Naive thymus-derived CD8-positive, alpha-beta T cell (primary cell): ENCODE data around the gene DDX39B. TPM values are rescaled to one million over a fixed set of nuclear protein-coding genes. Genes with fewer than 3 reads are reported as not detected.
"Not testable (repeated sequence)": the region's sequence is repeated elsewhere in the genome, so short reads cannot be mapped to it uniquely, and the experiment has no call there.

Experiments used
- ATAC-seq, 2 donors: fragments of 150-1000 bp; cut with Tn5 transposase in 1 of 2; sonication (Bioruptor Pico), chemical (Tn5 transposase) in 1 of 2; 1 replicate in 1 of 2; 2 replicates in 1 of 2; pipeline ENCODE4 v1.10.0; 2021; ENCODE audit warnings: mild to moderate bottlenecking in 2 of 2, moderate library complexity in 2 of 2
- POLR2A ChIA-PET: fragments of 350-600 bp; sonication (Branson Sonifier 250); formaldehyde crosslinking; loops from one replicate; lab custom pipeline; 2021; ENCODE audit warnings: antibody characterized with exemption; lab: Charles Lee
- DNase-seq, 10 donors: peaks; one replicate each; pipeline versions ENCODE4 v3.0.0 to v3.0.0-alpha.2; 2020 to 2022
- H3K27ac Mint-ChIP-seq, 10 donors: one replicate each; pipeline ENCODE4 v1.8.0; 2020 to 2022; ENCODE audit warnings: mild to moderate bottlenecking in 10 of 10, mixed read lengths in 10 of 10, moderate library complexity in 4 of 10, inconsistent platforms in 1 of 10
- H3K27me3 Mint-ChIP-seq, 5 donors: one replicate each; pipeline ENCODE4 v1.8.0; 2021 to 2022; ENCODE audit warnings: mixed read lengths in 5 of 5
- H3K36me3 Mint-ChIP-seq, 3 donors: one replicate each; pipeline ENCODE4 v1.8.0; 2020 to 2022; ENCODE audit warnings: mixed read lengths in 3 of 3, mild to moderate bottlenecking in 2 of 3, inconsistent platforms in 1 of 3
- H3K4me1 Mint-ChIP-seq, 4 donors: one replicate each; pipeline ENCODE4 v1.8.0; 2021 to 2022; ENCODE audit warnings: mixed read lengths in 4 of 4
- H3K4me3 Mint-ChIP-seq, 10 donors: one replicate each; pipeline ENCODE4 v1.8.0; 2020 to 2022; ENCODE audit warnings: mild to moderate bottlenecking in 10 of 10, mixed read lengths in 10 of 10, moderate library complexity in 6 of 10, inconsistent platforms in 1 of 10
- H3K9me3 Mint-ChIP-seq, 9 donors: one replicate each; pipeline ENCODE4 v1.8.0; 2020 to 2022; ENCODE audit warnings: mixed read lengths in 9 of 9, mild to moderate bottlenecking in 3 of 9, inconsistent platforms in 1 of 9, moderate library complexity in 1 of 9
- polyA plus RNA-seq, 3 donors: library from polyadenylated mRNA; unstranded; fragments of 300-500 nt; fragmentation: Illumina TruSeq; gene quantifications; one replicate each; pipeline ENCODE4 v1.2.3, GENCODE V29; 2021
- total RNA-seq, 8 experiments: library from RNA in 2 of 8; stranded (reverse) in 2 of 8; gene quantifications; one replicate each; pipeline ENCODE4 v1.2.3 and lab custom pipeline; 2021 to 2026

The DDX39B gene
- total and polyA plus RNA-seq, 5 experiments from 2014 or later, result 53.6 to 768 (median 104) TPM

DNA sequence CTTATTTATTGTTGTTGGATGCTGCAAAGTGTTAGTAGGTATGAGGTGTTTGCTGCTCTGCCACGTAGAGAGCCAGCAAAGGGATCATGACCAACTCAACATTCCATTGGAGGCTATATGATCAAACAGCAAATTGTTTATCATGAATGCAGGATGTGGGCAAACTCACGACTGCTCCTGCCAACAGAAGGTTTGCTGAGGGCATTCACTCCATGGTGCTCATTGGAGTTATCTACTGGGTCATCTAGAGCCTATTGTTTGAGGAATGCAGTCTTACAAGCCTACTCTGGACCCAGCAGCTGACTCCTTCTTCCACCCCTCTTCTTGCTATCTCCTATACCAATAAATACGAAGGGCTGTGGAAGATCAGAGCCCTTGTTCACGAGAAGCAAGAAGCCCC is 31.8 kb downstream of the DDX39B start:
- ATAC-seq (no peak), DNase-seq (no peak)
- H3K27me3 Mint-ChIP-seq, result peaks cover 0 to under 1% (median 0%) of the 10 kb centered on the region in 5 donors
- peaks cover 1 to 7% (median 6%) of the 10 kb centered on the region in 4 donors for H3K4me1 Mint-ChIP-seq
- peak overlapping the region in 1 of 10 donors; percentile 48 for H3K27ac Mint-ChIP-seq
- peaks cover 0 to 49% (median 9%) of the 10 kb centered on the region in 3 donors for H3K36me3 Mint-ChIP-seq
- H3K4me3 Mint-ChIP-seq, result no peak overlapping the region
- H3K9me3 Mint-ChIP-seq, result no peaks in the 10 kb centered on the region
- POLR2A ChIA-PET, result no interaction called here

DNA sequence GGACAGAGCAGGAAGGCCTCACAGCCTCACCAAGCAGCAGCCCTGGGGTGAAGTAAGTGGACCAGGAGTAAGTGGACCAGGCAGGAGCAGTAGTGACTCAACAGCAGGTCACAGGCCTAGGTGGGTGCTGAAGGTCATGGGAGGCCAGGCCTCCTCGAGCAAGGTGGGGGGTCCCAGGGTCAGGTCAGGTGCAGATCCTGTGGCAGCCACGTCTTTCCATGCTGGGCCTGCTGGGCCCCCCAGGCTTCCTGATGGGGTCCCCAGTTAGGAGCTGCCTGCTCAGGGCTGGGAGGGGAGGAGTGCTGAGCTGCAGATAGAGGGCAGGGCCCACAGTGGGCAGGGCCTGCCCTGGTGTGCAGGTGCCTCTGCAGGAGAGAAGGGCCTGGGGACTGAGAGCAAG is 32.8 kb downstream of the DDX39B start:
- H3K4me1 Mint-ChIP-seq, H3K9me3 Mint-ChIP-seq, ATAC-seq, DNase-seq, H3K4me3 Mint-ChIP-seq, POLR2A ChIA-PET, H3K27me3 Mint-ChIP-seq: not testable (repeated sequence)
- H3K27ac Mint-ChIP-seq, result peak overlapping the region in 3 of 10 donors; percentile 29 to 88 (median 62)
- H3K36me3 Mint-ChIP-seq, result peaks cover 0 to 49% (median 9%) of the 10 kb centered on the region in 3 donors

DNA sequence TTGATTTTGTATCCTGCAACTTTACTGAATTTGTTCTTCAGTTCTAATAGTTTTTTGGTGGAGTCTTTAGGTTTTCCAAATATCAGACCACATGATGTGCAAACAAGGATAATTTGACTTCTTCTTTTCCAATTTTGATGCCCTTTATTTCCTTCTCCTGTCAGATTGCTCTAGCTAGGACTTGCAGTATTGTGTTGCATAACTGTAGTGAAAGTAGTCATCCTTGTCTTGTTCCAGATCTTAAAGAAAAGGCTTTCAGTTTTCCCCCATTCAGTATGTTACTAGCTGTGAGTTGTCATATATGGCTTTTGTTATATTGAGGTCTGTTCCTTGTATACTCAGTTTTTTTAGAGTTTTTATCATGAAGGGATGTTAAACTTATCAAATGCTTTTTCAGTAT is 39.2 kb downstream of the DDX39B start:
- peaks cover 32 to 56% (median 52%) of the 10 kb centered on the region in 4 donors for H3K4me1 Mint-ChIP-seq
- H3K36me3 Mint-ChIP-seq, result peaks cover 0 to 21% (median 7%) of the 10 kb centered on the region in 3 donors
- POLR2A ChIA-PET, result no interaction called here
- no peaks in the 10 kb centered on the region for H3K27me3 Mint-ChIP-seq
- no peak for DNase-seq
- H3K27ac Mint-ChIP-seq, result peak overlapping the region in 2 of 10 donors; percentile 40 to 63
- H3K4me3 Mint-ChIP-seq, result no peak overlapping the region
- ATAC-seq, result no peak
- no peaks in the 10 kb centered on the region for H3K9me3 Mint-ChIP-seq

DNA sequence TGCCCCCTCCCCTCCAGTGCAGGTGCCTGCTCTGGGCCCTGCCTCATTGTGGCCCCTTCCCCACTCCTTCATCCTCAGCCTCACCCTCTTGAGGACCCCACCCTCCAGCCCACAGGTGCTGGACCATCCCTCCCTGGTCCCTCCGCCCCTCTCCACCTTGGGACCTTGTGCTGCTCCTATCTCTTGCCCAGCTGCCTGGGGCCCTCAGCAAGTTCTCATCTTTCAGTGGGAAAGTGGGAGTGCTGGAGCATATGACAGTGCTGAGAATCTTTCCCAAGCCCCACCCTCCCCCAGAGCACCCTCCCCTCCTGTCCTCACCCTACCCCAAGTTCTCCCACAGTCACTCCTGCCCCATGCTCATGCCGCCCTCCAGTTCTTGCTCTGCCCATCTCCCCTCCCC is 42.2 kb downstream of the DDX39B start:
- H3K9me3 Mint-ChIP-seq, H3K36me3 Mint-ChIP-seq, ATAC-seq, H3K27me3 Mint-ChIP-seq, POLR2A ChIA-PET, DNase-seq: not testable (repeated sequence)
- H3K4me1 Mint-ChIP-seq, result peaks cover 41 to 74% (median 72%) of the 10 kb centered on the region in 4 donors
- peak overlapping the region in 9 of 10 donors; percentile 76 to 99 (median 92) for H3K4me3 Mint-ChIP-seq
- H3K27ac Mint-ChIP-seq, result peak overlapping the region in 3 of 10 donors; percentile 27 to 82 (median 78)

DNA sequence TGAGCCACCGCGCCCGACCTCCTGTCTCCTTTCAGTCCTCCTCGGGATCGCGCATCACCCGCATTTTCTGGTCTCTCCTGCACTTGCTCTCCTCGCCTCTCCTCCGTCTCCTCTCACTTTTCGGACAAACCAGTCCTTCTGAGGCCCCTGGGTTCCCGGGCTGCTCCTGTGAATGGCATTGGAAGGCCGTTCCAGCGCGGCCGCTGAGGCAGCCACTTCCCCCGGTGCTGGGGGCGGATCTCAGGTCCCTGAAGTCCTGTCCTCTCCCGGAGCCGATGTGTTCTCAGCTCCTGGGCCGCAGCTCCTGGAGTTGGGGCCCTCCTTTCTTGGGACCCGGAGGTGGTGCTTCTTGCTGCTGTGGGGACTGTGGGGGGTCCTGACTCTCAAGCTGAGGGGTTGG is 43.1 kb downstream of the DDX39B start:
- peak overlapping the region; percentile 76 to 99 (median 92) for H3K4me3 Mint-ChIP-seq
- H3K27ac Mint-ChIP-seq, result peak overlapping the region in 9 of 10 donors; percentile 24 to 87 (median 74)
- H3K27me3 Mint-ChIP-seq, result no peaks in the 10 kb centered on the region
- DNase-seq (no peak), ATAC-seq (no peak)
- no peaks in the 10 kb centered on the region for H3K9me3 Mint-ChIP-seq
- H3K36me3 Mint-ChIP-seq, result no peaks in the 10 kb centered on the region
- H3K4me1 Mint-ChIP-seq, result peaks cover 41 to 76% (median 72%) of the 10 kb centered on the region in 4 donors
- POLR2A ChIA-PET, result interaction anchor here (0.6 to 7.2 kb wide), 5 partner anchors 19 to 239 kb away, joined by 4 to 80 read pairs (median 6); partner anchors contain the start of genes C6orf47 and DDX39B

DNA sequence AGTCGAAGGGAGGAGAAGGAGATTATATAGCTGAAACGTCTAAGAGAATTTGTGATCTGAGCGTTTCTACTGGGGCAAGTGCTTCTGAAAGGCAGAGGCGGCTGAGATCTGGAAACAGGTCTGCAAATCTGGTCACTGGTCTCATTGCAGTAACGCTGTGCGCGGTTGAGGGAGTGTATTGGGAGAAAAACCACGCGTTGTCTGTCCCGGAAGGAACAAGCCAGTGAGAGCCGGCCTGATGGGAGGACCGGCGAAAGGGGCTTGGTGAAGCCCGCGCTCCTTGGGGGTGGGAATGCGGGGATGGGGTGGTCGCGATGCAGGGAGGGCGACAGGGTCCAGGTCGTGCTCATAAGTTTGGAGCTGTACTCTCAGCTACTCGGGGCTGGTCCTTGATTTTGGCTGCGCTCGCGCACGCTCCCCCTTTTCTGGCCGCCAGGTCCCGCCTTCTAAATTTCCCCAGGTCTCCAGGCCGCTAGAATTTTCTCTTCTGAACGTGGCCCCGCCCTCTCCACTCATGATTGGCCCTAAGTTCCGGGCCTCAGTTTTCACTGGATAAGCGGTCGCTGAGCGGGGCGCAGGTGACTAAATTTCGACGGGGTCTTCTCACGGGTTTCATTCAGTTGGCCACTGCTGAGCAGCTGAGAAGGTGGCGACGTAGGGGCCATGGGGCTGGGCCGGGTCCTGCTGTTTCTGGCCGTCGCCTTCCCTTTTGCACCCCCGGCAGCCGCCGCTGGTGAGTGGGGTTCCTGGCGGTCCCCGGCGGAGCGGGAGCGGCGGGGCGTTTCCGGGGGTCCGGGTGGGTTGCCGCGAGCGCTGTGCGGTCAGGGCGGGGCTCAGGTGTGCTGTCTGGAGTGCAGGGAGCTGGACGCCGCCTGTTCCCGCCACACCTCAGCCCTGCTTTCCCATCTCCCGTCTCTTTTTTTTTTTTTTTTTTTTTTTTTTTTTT is 44.0 kb downstream of the DDX39B start, which contains the start of gene MICB:
MICB (plus strand) TSS at position 615 of the 946 bp plus-strand sequence; CDS start at position 664, 49 bp downstream.
- peak; percentile 70 to 92 (median 84) for DNase-seq
- ATAC-seq, result peak; percentile 80 to 84
- Mint-ChIP-seq H3K4me1 (peaks cover 41 to 79% (median 72%) of the 10 kb centered on the region in 4 donors), H3K9me3 (no peaks in the 10 kb centered on the region), H3K36me3 (no peaks in the 10 kb centered on the region), H3K27me3 (no peaks in the 10 kb centered on the region), H3K4me3 (peak within 1 kb of the TSS; percentile 76 to 99 (median 93)), H3K27ac (peak within 1 kb of the TSS; percentile 71 to 97 (median 91))
- POLR2A ChIA-PET, result interaction anchor here (0.6 to 7.2 kb wide), 14 partner anchors 18 to 392 kb away, joined by 3 to 80 read pairs (median 4); partner anchors contain the start of genes BAG6, C6orf47, DDX39B and LTB

DNA sequence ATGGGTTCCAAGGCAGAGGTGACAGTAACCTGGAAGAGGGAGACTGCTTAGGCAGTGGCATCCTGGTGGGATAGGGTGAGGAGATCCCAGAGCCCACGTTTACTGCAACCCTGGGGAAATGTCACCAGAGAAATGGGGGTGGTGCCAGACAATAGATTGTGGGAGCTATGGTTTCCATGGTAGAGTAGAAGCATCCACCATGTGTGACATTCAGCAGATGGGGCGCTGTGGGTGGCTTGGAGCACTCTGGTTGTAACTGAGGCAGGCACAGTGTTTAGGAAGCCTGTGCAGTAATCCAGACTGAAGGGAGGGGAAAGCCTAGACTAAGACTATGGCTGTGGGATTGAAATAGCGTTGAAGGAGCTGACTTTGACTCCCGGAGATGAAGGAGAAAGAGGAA is 45.0 kb downstream of the DDX39B start:
- ATAC-seq, DNase-seq, H3K27me3 Mint-ChIP-seq, H3K36me3 Mint-ChIP-seq, H3K9me3 Mint-ChIP-seq: not testable (repeated sequence)
- Mint-ChIP-seq H3K4me3 (peak overlapping the region; percentile 76 to 99 (median 93)), H3K4me1 (peaks cover 37 to 77% (median 71%) of the 10 kb centered on the region in 4 donors), H3K27ac (peak overlapping the region; percentile 20 to 97 (median 91))
- POLR2A ChIA-PET, result interaction anchor here (1.0 to 7.2 kb wide), 6 partner anchors 44 to 725 kb away, joined by 3 to 80 read pairs (median 4); partner anchors contain the start of genes DDX39B, LTB, NCR3 and PRRC2A

DNA sequence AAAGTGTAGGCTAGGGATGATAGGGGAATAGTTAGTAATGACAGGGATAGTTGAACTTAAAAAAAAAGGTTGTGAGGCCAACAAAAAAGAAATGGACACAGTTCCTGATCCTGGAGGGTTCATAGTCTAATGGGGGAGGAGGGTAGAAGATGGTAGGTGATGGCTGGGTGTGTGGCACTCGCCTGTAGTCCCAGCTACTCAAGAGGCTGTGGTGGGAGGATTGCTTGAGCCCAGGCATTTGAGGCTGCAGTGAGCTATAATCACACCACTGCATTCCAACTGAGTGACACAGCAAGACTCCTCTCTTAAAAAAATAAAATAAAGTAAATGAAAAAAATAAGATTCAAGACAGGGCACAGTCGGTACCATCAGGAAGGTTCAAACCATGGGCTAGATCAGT is 46.2 kb downstream of the DDX39B start:
- H3K36me3 Mint-ChIP-seq, result no peaks in the 10 kb centered on the region
- POLR2A ChIA-PET, result interaction anchor here (0.6 to 7.2 kb wide), 12 partner anchors 33 to 1349 kb away, joined by 3 to 80 read pairs (median 4); partner anchors contain the start of genes BAG6, DDX39B, LTB and MCCD1
- no peaks in the 10 kb centered on the region for H3K27me3 Mint-ChIP-seq
- DNase-seq (no peak), ATAC-seq (no peak)
- no peaks in the 10 kb centered on the region for H3K9me3 Mint-ChIP-seq
- peak overlapping the region; percentile 41 to 96 (median 88) for H3K27ac Mint-ChIP-seq
- H3K4me3 Mint-ChIP-seq, result peak overlapping the region; percentile 74 to 97 (median 81)
- H3K4me1 Mint-ChIP-seq, result peaks cover 35 to 67% (median 62%) of the 10 kb centered on the region in 4 donors

DNA sequence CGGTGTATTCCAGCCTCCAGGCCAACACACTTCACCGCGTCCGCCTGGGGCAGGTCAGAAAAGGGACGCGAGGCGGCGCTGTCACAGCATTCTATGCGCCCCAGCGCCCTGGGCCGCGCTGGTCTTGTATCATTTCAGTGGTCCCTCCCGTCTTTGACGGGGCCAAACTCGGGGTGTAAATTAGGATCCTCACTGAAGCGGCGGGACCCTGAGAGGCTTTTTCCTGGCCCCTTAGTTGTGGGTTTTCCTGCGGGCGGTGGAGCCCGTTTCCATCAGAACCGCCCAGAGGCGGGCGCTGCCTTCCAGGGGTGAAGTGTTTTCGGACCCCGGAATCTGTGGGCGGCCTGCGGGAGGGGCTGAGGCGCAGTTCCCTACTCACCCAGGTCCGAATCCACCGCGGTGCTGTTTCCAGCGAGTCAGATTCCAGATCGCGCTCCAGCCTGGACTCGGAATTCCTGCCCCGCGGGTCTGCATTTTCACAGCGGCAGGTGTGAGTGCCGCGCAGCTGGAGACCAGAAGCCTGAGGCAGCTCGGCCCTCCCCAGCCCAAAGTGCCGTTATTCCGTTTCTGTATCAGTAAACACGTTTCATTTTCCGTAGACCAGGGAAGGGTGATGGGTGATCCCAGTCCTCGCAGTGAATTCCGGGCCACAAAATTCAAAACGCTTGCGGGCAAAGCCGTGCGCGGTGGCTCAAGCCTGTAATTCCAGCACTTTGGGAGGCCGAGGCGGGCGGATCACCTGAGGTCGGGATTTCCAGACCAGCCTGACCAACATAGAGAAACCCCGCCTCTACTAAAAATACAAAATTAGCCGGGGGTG is 47.7 kb downstream of the DDX39B start:
- H3K36me3 Mint-ChIP-seq, result no peaks in the 10 kb centered on the region
- H3K27me3 Mint-ChIP-seq, result no peaks in the 10 kb centered on the region
- no peaks in the 10 kb centered on the region for H3K9me3 Mint-ChIP-seq
- H3K4me1 Mint-ChIP-seq, result peaks cover 28 to 62% (median 52%) of the 10 kb centered on the region in 4 donors
- POLR2A ChIA-PET, result interaction anchor here (0.6 to 7.2 kb wide), 16 partner anchors 34 to 1350 kb away, joined by 3 to 80 read pairs (median 3); partner anchors contain the start of genes BAG6, DDX39B, LTB and MCCD1
- H3K4me3 Mint-ChIP-seq, result peak overlapping the region; percentile 74 to 97 (median 81)
- peak overlapping the region; percentile 41 to 96 (median 88) for H3K27ac Mint-ChIP-seq
- peak; percentile 37 to 44 for ATAC-seq
- DNase-seq, result peak; percentile 43 to 80 (median 70)

DNA sequence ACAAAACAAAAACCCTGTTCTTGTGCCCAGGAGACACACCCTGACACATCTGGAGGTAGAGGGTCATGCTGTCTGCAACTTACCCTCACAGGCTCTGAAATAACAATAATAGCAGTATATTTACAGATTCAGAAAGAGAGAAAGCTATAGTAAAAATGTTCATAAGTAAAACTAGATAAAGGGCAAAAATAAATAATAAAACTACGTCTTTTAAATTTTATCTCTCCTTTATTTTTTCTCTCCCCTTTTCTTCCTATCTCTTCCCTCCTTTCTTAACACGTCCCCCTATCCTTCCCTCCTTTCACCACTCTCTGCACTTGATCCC is 48.3 kb downstream of the DDX39B start:
- Mint-ChIP-seq H3K27ac (peak overlapping the region; percentile 41 to 96 (median 88)), H3K4me1 (peaks cover 24 to 56% (median 46%) of the 10 kb centered on the region in 4 donors), H3K4me3 (peak overlapping the region; percentile 74 to 97 (median 81))
- not testable (repeated sequence) for H3K27me3 Mint-ChIP-seq, DNase-seq, H3K9me3 Mint-ChIP-seq, ATAC-seq, H3K36me3 Mint-ChIP-seq
- POLR2A ChIA-PET, result interaction anchor here (2.1 to 7.2 kb wide), 3 partner anchors 47 to 99 kb away, joined by 6 to 80 read pairs (median 20); partner anchors contain the start of genes DDX39B, LTB and NCR3

DNA sequence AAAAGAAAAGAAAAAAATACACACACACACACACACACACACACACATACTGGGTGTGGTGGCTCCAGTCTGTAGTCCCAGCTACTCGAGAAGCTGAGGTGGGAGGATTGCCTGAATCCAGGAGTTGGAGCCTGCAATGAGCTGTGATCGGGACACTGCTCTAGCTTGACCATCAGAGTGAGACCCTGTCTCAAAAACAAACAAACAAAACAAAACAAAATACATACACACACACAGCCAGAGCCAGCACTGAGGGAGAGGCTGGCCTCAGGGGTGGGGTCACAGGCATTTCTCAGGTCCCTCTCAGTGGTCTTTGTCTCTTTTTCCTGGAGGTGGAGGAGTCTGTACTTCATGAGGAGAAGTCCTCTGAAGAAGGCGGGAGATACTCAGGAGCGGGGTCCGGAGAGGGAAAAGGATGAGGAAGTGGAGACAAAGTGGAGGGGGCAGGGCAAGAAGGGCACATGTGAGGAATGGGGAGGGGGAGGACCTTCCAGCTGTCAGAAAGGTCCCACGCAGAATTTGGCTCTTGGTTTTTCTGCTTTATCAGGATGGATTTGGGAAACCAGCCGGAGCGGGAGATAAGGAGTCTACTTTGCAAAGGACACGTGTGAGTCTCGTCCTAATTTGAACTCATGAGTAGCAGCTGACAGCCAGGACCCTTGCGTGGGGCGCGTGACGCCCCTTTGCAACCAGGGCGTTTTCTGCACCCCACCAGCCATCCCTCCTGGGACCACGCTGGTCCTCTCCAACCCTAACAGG is 51.5 kb downstream of the DDX39B start:
- POLR2A ChIA-PET, result no interaction called here
- Mint-ChIP-seq H3K36me3 (no peaks in the 10 kb centered on the region), H3K27me3 (no peaks in the 10 kb centered on the region), H3K4me3 (peak overlapping the region in 1 of 10 donors; percentile 33), H3K4me1 (peaks cover 9 to 28% (median 19%) of the 10 kb centered on the region in 4 donors), H3K27ac (peak overlapping the region in 5 of 10 donors; percentile 27 to 88 (median 50)), H3K9me3 (no peaks in the 10 kb centered on the region)
- no peak for ATAC-seq
- no peak for DNase-seq
